GM12865 (cell line): ENCODE results near the gene B3GNT4.

ENCODE experiments used
- DNase-seq: peaks from one replicate; pipeline ENCODE4 v3.0.0; 2010; ENCODE audit warnings: low read depth
- H3K4me3 ChIP-seq: 2 replicates; pipeline ENCODE4 v1.5.1; 2011; ENCODE audit warnings: mild to moderate bottlenecking, low read depth, low read length, control low read depth
- TF ChIP-seq, protein P1 (sequence below): IDR thresholded peaks from 2 replicates; pipeline ENCODE4 v1.5.1; 2011; ENCODE audit warnings: low read length, control low read depth, low read depth, inconsistent platforms; ENCODE audit not compliant: insufficient read depth; ENCODE audit errors: missing control alignments

Gene B3GNT4

DNA sequence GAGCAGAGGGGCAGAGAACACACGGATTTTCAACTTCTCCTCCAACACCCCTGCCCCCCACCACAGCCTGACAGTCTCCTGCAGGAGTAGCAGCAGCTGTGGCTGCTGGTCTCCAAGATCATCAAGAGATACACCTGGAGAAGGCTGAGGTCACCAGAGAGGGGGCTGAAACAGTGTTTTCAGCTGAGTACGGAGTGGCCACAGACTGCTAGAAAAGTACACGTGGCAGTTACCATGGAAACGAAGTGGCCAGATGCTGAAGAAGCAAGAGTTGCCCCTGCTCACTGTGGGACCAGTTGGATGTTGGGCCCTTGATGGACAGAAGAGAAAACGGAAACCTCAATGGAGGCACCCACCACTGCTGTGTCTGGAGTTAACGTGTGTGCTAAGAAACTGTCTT is 27.3 kb downstream of the B3GNT4 start:
- no peak for DNase-seq
- TF ChIP-seq, protein P1, sequence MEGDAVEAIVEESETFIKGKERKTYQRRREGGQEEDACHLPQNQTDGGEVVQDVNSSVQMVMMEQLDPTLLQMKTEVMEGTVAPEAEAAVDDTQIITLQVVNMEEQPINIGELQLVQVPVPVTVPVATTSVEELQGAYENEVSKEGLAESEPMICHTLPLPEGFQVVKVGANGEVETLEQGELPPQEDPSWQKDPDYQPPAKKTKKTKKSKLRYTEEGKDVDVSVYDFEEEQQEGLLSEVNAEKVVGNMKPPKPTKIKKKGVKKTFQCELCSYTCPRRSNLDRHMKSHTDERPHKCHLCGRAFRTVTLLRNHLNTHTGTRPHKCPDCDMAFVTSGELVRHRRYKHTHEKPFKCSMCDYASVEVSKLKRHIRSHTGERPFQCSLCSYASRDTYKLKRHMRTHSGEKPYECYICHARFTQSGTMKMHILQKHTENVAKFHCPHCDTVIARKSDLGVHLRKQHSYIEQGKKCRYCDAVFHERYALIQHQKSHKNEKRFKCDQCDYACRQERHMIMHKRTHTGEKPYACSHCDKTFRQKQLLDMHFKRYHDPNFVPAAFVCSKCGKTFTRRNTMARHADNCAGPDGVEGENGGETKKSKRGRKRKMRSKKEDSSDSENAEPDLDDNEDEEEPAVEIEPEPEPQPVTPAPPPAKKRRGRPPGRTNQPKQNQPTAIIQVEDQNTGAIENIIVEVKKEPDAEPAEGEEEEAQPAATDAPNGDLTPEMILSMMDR: no peak
- no peak overlapping the region for H3K4me3 ChIP-seq

DNA sequence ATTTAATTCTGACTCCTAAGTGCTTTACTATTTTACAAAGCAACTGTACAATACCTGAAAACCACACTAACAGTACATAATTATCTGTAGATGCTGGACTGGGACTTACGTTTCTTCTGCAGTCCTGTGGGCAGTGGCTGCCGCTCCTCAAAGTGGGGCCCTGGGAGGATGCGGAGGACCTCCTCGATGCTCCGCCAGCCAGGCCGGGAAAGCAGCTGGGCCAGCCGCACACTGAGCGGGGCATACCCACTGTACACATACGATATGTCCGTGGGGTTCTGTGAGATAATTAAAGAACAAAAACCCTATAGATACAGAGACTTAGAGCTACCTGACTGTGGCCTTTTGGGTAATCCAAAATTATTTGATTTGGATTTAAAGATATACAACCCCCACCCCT is 29.2 kb downstream of the B3GNT4 start:
- H3K4me3 ChIP-seq: no peak overlapping the region
- TF ChIP-seq, protein P1: no peak

GRCh38 chr12:122235741-122236140 is 32.2 kb downstream of the B3GNT4 start:
- no peak for DNase-seq
- TF ChIP-seq, protein P1: no peak
- H3K4me3 ChIP-seq: no peak overlapping the region

More for the DNA sequence above, 29.2 kb downstream of the B3GNT4 start:
- DNase-seq: no peak

DNA sequence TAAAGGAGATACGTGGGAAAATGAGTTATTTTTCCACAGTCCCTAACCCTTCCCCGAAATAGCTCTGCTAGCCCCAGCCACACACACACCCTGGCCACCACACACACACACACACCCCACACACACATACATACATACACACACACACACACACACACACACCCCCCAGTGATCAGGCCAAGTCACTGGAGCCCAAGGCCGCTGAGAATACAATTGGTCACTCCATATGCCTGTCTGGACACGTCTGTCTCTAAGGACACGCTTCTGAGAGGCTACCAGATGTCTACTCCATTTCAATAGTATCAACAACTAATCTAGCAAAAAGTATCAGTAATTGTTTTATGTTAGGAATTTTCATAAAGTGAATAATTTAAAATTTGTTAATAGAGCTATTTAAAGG is 35.4 kb downstream of the B3GNT4 start:
- DNase-seq: no peak
- TF ChIP-seq, protein P1: no peak
- H3K4me3 ChIP-seq: no peak overlapping the region

GRCh38 chr12:122243965-122244364 is 40.5 kb downstream of the B3GNT4 start:
- peak; percentile 32 for DNase-seq
- no peak overlapping the region for H3K4me3 ChIP-seq
- TF ChIP-seq, protein P1: no peak

GRCh38 chr12:122244565-122245371 is 41.3 kb downstream of the B3GNT4 start:
- H3K4me3 ChIP-seq: peak overlapping the region; percentile 21
- TF ChIP-seq, protein P1: no peak
- peak; percentile 32 for DNase-seq

DNA sequence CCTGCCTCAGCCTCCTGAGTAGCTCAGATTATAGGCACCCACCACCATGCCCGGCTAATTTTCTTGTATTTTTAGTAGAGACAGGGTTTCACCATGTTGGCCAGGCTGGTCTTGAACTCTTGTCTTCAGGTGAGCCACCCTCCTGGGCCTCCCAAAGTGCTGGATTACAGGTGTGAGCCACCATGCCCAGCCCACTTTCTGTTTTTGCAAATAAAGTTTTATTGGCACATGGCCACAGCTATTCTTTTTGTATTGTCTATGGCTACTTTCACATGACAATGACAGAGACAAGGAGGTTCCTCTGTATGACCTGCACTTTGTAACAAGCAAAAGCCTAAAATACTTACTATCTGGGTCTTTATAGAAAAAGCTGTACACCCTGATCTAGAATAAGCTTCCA is 42.0 kb downstream of the B3GNT4 start:
- DNase-seq: peak; percentile 12
- peak overlapping the region; percentile 21; the same call in 1 of the 2 replicates for H3K4me3 ChIP-seq
- TF ChIP-seq, protein P1: no peak
